GM19351 (cell line): ENCODE data around the gene ST6GALNAC2.
"Not testable (repeated sequence)": the region's sequence is repeated elsewhere in the genome, so short reads cannot be mapped to it uniquely, and the experiment has no call there.

Experiments
- ATAC-seq: cut with Tn5 transposase; IDR thresholded peaks from one replicate; pipeline ENCODE4 v1.9.1; 2021; ENCODE audit warnings: mild to moderate bottlenecking, moderate library complexity; ENCODE audit not compliant: unreplicated experiment

Gene ST6GALNAC2

GRCh38 chr17:76542566-76542971 is 43.1 kb downstream of the ST6GALNAC2 start:
- ATAC-seq = no peak

- no peak for ATAC-seq
Observed at GRCh38 chr17:76541739-76542454, 43.8 kb downstream of the ST6GALNAC2 start.

GRCh38 chr17:76540381-76541300 is 45.0 kb downstream of the ST6GALNAC2 start:
- ATAC-seq = no peak

- ATAC-seq = no peak
Observed at GRCh38 chr17:76539631-76540271, 45.9 kb downstream of the ST6GALNAC2 start, which contains the start of gene PRCD. PRCD (plus strand) TSS chr17:76540044; CDS start chr17:76540142, 98 bp downstream.

- no peak for ATAC-seq
Observed at GRCh38 chr17:76538941-76539570, 46.6 kb downstream of the ST6GALNAC2 start.

- no peak for ATAC-seq
Observed at GRCh38 chr17:76538281-76538931, 47.3 kb downstream of the ST6GALNAC2 start.

GRCh38 chr17:76537578-76538280 is 47.9 kb downstream of the ST6GALNAC2 start, which contains the start of gene CYGB:
CYGB (minus strand) TSS chr17:76537709; CDS start chr17:76537542, 167 bp downstream.
- ATAC-seq = no peak

GRCh38 chr17:76537288-76537577 is 48.4 kb downstream of the ST6GALNAC2 start:
- ATAC-seq = no peak

- ATAC-seq = no peak
Observed at GRCh38 chr17:76536511-76537287, 49.0 kb downstream of the ST6GALNAC2 start.

GRCh38 chr17:76535788-76536510 is 49.7 kb downstream of the ST6GALNAC2 start:
- no peak for ATAC-seq

GRCh38 chr17:76534831-76535732 is 50.6 kb downstream of the ST6GALNAC2 start:
- no peak for ATAC-seq

GRCh38 chr17:76533640-76534359 is 51.9 kb downstream of the ST6GALNAC2 start:
- not testable (repeated sequence) for ATAC-seq

GRCh38 chr17:76532072-76532651 is 53.5 kb downstream of the ST6GALNAC2 start:
- no peak for ATAC-seq

- no peak for ATAC-seq
Observed at GRCh38 chr17:76531486-76532038, 54.1 kb downstream of the ST6GALNAC2 start.

GRCh38 chr17:76530811-76531485 is 54.7 kb downstream of the ST6GALNAC2 start:
- ATAC-seq = no peak
